Measurements from ENCODE around the gene IPCEF1. TPM values are rescaled to one million over a fixed set of nuclear protein-coding genes. Genes with fewer than 3 reads are reported as not detected.
"Not testable (repeated sequence)": the region's sequence is repeated elsewhere in the genome, so short reads cannot be mapped to it uniquely, and the experiment has no call there.

IPCEF1 gene
- total RNA-seq, 1 experiment from 2014 or later = 0.11 TPM

DNA sequence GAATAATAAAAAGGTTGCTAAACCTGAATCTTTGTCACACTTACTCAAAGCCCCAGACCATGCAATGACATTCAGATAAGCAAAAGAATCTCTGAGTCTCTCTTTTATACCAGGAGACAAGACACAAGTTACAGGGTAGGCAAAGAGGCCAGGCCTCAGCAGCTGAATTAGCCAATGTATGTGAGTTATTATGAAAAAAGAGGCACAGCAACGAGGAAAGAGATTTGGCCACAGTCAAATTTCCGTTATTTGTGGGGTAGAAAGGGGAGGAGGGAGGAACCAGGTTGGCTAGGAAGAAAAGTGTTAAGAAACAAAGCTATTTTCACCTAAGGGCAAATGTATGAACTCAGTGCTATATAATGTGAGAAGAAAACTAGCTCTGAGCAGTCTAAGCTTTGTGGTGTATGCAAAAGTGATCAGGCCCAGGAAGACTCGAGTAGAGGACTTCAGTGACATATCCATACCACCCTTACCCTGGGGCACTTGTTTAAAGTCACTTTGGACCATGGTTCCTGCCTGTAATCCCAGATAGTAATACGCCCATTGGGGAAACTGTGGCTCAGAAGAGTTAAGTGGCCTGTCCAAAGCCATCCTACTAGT, 19.1 kb downstream of the IPCEF1 start:
- Histone ChIP-seq H3K27me3 (replicated peaks) (no peaks in the 10 kb centered on the region), H3K9me3 (replicated peaks) (no peaks in the 10 kb centered on the region), H3K27ac (no peak overlapping the region), H3K36me3 (no peaks in the 10 kb centered on the region), H3K4me3 (no peak overlapping the region), H3K4me1 (replicated peaks) (0 out of 2 replicates have a peak, but pooled peaks cover 4% of the 10 kb centered on the region)
- DNase-seq (ENCODE audit: low read depth in 1 of 2, low spot score in 2 of 2) = no peak

DNA sequence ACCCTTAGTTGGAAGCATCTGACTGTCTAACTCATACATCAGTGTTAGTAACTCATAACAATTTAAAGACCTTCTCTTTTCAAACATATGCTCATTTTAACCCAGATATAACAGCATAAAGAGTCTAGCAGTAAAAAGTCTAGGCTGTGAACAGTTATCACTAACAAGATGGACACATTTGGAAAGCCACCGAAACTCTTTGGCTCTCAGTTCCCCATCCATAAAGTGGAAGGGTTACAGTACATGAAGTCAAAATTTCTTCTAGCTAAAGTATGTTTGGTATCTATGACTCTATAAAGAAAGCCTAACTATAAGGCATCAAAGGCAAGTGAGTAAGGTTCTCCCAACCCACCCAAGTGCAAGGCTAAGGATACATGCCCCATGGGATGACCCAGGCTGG, 22.5 kb downstream of the IPCEF1 start:
- not testable (repeated sequence) for H3K4me3 ChIP-seq; H3K36me3 ChIP-seq; H3K4me1 ChIP-seq (replicated peaks); H3K9me3 ChIP-seq (replicated peaks); DNase-seq (ENCODE audit: low read depth in 1 of 2, low spot score in 2 of 2); H3K27me3 ChIP-seq (replicated peaks); H3K27ac ChIP-seq

DNA sequence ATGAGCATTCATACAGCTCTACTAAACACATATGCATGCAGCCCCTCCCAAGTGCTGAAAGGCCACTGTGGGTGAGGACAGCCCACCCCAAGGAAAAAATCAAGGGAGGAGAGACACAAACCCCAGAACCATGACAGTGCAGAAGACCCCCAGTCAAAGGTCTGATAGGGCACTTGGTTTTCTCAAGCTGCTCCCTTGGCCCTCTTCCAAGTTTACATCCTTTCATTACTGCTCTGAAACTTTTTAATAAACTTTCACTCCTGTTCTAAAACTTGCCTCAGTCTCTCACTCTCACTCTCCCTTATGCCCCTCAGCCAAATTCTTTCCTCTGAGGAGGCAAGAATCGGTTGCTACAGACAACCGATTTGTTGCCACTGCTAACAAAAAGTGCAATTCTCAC, 24.9 kb downstream of the IPCEF1 start:
- Histone ChIP-seq H3K27ac (no peak overlapping the region), H3K9me3 (replicated peaks) (no peaks in the 10 kb centered on the region), H3K4me3 (no peak overlapping the region), H3K27me3 (replicated peaks) (no peaks in the 10 kb centered on the region), H3K36me3 (no peaks in the 10 kb centered on the region), H3K4me1 (replicated peaks) (no peaks in the 10 kb centered on the region)
- DNase-seq (ENCODE audit: low read depth in 1 of 2, low spot score in 2 of 2) = no peak

DNA sequence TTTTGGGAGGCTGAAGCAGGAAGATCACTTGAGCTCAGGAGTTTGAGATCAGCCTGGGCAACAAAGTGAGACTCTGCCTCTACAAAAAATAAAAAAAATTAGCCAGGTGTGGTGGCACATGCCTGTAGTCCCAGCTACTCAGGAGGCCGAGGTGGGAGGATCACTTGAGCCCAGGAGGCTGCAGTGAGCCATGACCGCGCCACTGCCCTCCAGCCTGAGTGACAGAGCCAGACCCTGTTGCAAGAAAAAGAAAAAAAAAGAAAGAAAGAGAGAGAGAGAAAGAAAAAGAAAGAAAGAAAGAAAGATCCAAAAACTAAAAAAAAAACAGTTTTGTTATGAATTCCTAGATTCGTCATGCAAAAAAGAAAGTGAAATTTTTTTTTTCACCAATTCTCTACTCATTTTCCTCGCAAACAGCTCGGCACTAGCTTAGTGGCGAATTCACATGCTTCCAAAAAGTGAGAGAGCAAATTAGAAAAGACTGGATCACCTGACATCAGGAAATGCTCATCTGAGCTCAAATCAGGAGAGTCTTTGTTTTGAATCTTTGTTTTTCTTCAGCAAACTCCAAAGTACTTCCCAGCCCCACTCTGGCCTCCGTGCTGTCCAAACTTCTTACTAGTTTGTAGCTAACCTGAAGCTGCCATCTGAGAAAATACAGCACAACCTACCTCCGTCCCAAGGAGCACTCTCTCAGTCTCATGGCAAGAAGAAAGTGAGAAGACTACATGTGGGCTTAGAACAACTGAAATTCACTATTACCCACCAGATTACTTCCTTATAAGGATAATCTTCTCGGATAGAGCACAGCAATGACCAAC, 27.0 kb downstream of the IPCEF1 start:
- Histone ChIP-seq H3K4me3 (no peak overlapping the region), H3K4me1 (replicated peaks) (no peaks in the 10 kb centered on the region), H3K36me3 (no peaks in the 10 kb centered on the region), H3K27me3 (replicated peaks) (no peaks in the 10 kb centered on the region), H3K9me3 (replicated peaks) (no peaks in the 10 kb centered on the region), H3K27ac (no peak overlapping the region)
- no peak for DNase-seq (ENCODE audit: low read depth in 1 of 2, low spot score in 2 of 2)

DNA sequence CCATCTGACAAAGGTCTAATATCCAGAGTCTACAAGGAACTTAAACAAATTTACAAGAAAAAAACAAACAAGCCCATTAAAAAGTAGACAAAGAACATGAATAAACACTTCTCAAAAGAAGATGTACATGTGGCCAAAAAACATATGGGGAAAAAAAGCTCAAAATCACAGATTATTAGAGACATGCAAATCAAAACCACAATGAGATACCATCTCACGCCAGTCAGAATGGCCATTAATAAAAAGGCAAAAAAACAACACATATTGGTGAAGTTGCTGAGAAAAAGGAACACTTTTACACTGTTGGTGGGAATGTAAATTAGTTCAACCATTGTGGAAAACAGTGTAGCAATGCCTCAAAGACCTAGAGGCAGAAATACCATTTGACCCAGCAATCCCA, 29.3 kb downstream of the IPCEF1 start:
- not testable (repeated sequence) for DNase-seq (ENCODE audit: low read depth in 1 of 2, low spot score in 2 of 2); H3K36me3 ChIP-seq; H3K4me1 ChIP-seq (replicated peaks); H3K9me3 ChIP-seq (replicated peaks); H3K27ac ChIP-seq; H3K4me3 ChIP-seq; H3K27me3 ChIP-seq (replicated peaks)

DNA sequence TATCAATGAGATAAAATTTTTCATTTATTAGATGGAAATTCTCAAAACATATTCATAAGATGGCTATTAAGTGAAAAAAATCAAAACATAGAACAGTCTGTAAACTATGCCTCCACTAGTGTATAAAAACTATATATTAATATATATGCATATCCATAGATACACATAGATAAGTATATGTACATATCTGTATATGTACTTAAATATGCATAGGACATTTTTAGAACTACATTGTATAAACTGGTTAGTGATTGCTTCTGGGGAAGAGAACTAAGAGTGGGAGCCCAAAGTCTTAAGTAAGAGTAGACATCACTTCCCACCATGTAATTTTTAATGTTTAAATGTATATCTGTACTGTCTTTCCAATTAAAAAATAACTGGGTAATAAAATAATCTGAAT, 31.5 kb downstream of the IPCEF1 start:
- Histone ChIP-seq H3K9me3 (replicated peaks) (no peaks in the 10 kb centered on the region), H3K27ac (no peak overlapping the region), H3K27me3 (replicated peaks) (no peaks in the 10 kb centered on the region), H3K4me3 (no peak overlapping the region), H3K36me3 (no peaks in the 10 kb centered on the region), H3K4me1 (replicated peaks) (no peaks in the 10 kb centered on the region)
- no peak for DNase-seq (ENCODE audit: low read depth in 1 of 2, low spot score in 2 of 2)

DNA sequence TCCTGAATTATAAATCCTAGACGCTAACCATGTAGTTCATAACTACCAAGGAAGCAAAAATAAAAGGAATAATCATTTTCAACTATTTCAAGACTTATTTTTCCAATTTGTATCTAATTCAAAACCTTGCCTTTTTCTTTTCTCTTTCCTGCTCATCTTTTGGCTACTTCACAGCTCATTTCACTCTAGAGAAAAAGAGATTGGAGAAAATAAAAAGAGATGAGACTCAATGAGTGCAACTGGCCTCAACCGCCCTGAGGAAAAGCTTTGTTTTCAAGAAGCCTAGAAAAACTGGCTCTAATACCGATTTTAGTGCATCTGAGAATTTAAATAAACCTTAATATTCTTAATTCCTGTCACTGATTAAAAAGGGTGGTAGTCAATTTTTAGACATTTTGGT, 36.4 kb downstream of the IPCEF1 start:
- no peaks in the 10 kb centered on the region for H3K9me3 ChIP-seq (replicated peaks)
- DNase-seq (ENCODE audit: low read depth in 1 of 2, low spot score in 2 of 2) = no peak
- peaks cover 35% of the 10 kb centered on the region for H3K4me1 ChIP-seq (replicated peaks)
- H3K27ac ChIP-seq = no peak overlapping the region
- H3K36me3 ChIP-seq = no peaks in the 10 kb centered on the region
- no peak overlapping the region for H3K4me3 ChIP-seq
- H3K27me3 ChIP-seq (replicated peaks) = no peaks in the 10 kb centered on the region

DNA sequence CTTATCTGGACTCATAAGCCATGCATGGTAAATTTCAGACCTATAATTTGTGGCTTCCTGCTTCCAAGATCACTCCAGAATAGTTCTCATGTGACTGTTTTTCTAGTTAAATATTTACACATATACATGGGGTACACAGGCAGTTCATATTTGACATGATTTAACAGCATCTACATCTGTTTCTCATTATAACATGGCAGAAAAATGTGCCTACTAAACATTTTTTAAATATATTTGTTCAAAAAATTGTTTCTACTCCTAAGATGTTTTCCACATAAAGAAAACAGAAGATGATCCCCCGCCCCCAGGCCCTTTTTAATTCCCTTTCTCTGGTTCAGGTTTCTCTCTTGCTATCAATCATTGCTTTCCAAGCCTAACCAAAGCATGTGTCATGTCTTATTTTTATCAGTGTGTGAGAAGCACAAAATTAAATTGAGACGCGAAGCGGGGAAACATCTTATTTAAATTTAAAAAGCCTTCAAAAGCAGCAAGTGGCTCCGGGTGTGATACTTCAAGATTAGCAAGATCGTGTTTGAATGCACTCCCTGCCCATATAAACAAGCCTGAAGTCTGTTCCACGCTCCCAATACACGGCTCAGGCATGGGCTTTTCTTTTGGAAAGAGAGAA, 37.3 kb downstream of the IPCEF1 start:
- Histone ChIP-seq H3K27me3 (replicated peaks) (no peaks in the 10 kb centered on the region), H3K4me1 (replicated peaks) (peaks cover 35% of the 10 kb centered on the region), H3K36me3 (no peaks in the 10 kb centered on the region), H3K9me3 (replicated peaks) (no peaks in the 10 kb centered on the region), H3K27ac (peak overlapping the region; percentile 25), H3K4me3 (no peak overlapping the region)
- peak in 1 of 2 experiments; percentile 55 for DNase-seq (ENCODE audit: low read depth in 1 of 2, low spot score in 2 of 2)

DNA sequence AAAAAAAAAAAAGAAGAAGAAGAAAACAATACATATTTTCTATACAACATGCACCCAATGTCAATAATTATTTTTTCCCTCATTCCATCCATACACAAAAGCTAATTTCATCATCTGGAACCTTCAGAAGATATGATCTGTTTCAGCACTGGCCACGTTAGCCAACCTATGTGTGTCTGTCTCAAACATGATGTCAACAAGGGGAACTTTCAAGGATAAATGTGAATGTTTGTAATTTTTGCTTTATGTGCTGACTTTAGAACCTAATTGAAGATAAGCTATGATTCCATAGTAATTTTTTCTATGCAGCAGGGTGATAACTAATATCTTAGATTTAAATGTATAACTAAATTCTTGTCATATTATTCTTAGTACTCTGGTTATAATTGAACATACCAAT, 37.9 kb downstream of the IPCEF1 start:
- Histone ChIP-seq H3K4me3 (no peak overlapping the region), H3K27ac (peak overlapping the region; percentile 26; the same call in 1 of the 2 replicates), H3K36me3 (no peaks in the 10 kb centered on the region), H3K27me3 (replicated peaks) (no peaks in the 10 kb centered on the region), H3K9me3 (replicated peaks) (no peaks in the 10 kb centered on the region), H3K4me1 (replicated peaks) (peaks cover 35% of the 10 kb centered on the region)
- peak in 1 of 2 experiments; percentile 18 for DNase-seq (ENCODE audit: low read depth in 1 of 2, low spot score in 2 of 2)

DNA sequence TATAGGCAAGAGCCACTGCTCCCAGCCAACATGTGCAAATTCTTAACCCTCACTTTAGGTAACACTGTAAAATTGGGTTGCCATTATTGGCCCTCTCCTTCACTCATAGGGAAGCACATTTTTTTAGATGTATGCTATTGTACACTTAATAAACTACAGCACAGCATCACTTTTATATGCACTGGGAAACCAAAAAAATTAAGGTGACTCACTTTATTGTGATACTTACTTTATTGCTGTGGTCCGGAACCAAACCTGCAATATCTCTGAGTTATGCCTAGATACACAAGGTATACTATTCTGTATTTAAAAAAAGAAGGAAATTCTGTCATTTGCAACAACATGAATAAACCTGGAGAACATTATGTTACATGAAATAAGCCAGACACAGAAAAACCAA, 40.5 kb downstream of the IPCEF1 start:
- Histone ChIP-seq H3K9me3 (replicated peaks) (no peaks in the 10 kb centered on the region; the same call in 1 of the 2 replicates), H3K27me3 (replicated peaks) (no peaks in the 10 kb centered on the region; the same call in 1 of the 2 replicates), H3K27ac (0 out of 2 replicates have a peak overlapping the region, but pooled peaks have one; percentile 2), H3K36me3 (no peaks in the 10 kb centered on the region), H3K4me3 (no peak overlapping the region), H3K4me1 (replicated peaks) (peaks cover 35% of the 10 kb centered on the region)
- DNase-seq (ENCODE audit: low read depth in 1 of 2, low spot score in 2 of 2) = no peak

DNA sequence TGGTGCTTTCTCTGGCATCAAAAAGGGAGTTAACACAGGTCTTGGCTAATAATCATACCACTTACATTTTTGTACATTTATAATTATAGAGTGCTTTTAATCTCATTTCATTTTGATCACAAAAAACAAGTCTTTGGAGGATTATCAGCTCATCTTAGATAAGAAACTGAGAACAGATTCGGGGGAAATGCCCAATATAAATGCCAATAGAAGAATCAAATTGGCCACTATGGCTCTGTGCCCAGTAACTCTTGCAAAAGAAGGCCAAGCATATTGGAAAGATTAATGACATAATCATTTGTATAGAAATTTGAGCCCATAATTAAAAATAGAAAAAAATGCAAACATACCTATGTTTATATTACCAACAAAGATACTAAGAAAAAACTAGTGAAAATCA, 42.5 kb downstream of the IPCEF1 start:
- H3K4me3 ChIP-seq = no peak overlapping the region
- H3K27ac ChIP-seq = no peak overlapping the region
- no peaks in the 10 kb centered on the region; the same call in 1 of the 2 replicates for H3K27me3 ChIP-seq (replicated peaks)
- H3K4me1 ChIP-seq (replicated peaks) = peaks cover 26% of the 10 kb centered on the region
- DNase-seq (ENCODE audit: low read depth in 1 of 2, low spot score in 2 of 2) = no peak
- H3K9me3 ChIP-seq (replicated peaks) = no peaks in the 10 kb centered on the region; the same call in 1 of the 2 replicates
- no peaks in the 10 kb centered on the region for H3K36me3 ChIP-seq

DNA sequence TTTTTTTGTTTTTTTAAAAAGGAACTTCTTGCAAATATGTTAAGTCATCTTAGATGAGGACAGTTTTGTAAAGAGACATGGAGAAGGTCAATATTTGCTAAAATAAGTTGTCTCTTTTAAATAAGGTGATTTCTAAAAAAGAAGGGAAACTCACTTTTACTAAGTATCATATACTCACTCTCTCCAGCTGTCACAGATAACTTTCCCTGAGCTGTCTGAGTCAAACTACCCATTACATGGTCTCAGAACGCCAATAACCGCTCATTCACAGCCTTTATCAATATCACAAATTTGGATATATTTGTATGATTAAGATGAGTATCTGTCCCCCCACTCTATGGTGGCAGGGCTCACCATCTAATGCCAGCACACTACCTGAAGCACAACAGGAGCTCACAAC, 47.6 kb downstream of the IPCEF1 start:
- Histone ChIP-seq H3K9me3 (replicated peaks) (no peaks in the 10 kb centered on the region; the same call in 1 of the 2 replicates), H3K27ac (no peak overlapping the region), H3K4me3 (no peak overlapping the region), H3K36me3 (no peaks in the 10 kb centered on the region), H3K27me3 (replicated peaks) (no peaks in the 10 kb centered on the region; the same call in 1 of the 2 replicates), H3K4me1 (replicated peaks) (no peaks in the 10 kb centered on the region)
- no peak for DNase-seq (ENCODE audit: low read depth in 1 of 2, low spot score in 2 of 2)

DNA sequence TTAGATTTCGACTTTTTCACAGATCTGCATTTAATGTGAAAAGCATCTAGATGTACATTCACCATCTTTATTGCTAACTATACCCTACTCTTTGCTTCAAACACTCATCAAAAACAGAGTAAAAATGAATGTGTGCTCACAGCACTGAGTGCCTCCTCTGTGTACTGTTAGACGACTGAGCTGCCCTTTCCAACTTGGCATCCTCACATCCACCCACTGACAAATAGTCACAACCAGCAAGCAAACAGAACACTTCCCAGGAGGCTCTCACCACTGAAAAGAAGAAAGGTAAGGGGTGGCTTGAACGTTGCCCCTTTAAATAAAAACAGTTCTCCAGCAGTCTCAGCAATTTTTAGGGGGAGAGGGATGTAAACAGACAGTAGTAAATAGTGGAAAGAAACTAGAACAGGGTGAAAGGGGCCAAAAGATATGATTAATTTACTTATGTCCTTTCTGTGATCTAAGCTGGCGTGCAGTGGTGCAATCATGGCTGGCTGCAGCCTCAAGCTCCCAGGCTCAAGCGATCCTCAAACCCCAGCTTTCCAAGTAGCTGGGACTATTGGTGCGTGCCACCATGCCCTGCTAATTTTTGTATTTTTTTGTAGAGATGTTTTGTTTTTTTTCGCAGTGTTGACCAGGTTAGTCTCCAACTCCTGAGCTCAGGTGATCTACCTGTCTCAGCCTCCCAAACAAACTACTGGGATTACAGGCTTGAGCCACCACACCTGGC, 48.7 kb downstream of the IPCEF1 start:
- DNase-seq (ENCODE audit: low read depth in 1 of 2, low spot score in 2 of 2) = no peak
- no peaks in the 10 kb centered on the region; the same call in 1 of the 2 replicates for H3K9me3 ChIP-seq (replicated peaks)
- no peak overlapping the region for H3K4me3 ChIP-seq
- H3K36me3 ChIP-seq = no peaks in the 10 kb centered on the region
- no peak overlapping the region for H3K27ac ChIP-seq
- peaks cover 7% of the 10 kb centered on the region for H3K4me1 ChIP-seq (replicated peaks)
- H3K27me3 ChIP-seq (replicated peaks) = no peaks in the 10 kb centered on the region; the same call in 1 of the 2 replicates

All from SJSA1 (cell line).